Dermis blood vessel endothelial cell (primary cell): ENCODE data around the gene PHETA2. TPM values are rescaled to one million over a fixed set of nuclear protein-coding genes. Genes with fewer than 3 reads are reported as not detected.
A peak's percentile ranks its signal among the peaks of the same experiment; 100 is the strongest.

ENCODE experiments used
- DNase-seq: peaks from one replicate; pipeline ENCODE4 v3.0.0; 2010
- total RNA-seq: library from RNA; depleted of rRNA; stranded (reverse); fragments of >200 nt; gene quantifications from 2 replicates; pipeline ENCODE4 v1.2.3, GENCODE V29; 2014

The PHETA2 gene
- total RNA-seq, result 25.7 and 32.8 TPM in 2 replicates

- DNase-seq, result peak; percentile 66
These were observed at the start of gene PHETA2 for GRCh38 chr22:42074132-42074811. TSS of gene PHETA2 (plus strand) at chr22:42074248. CDS start at chr22:42077294, 3,046 bp downstream.

- DNase-seq, result no peak
These were observed 48.6 kb upstream of the PHETA2 start for GRCh38 chr22:42025421-42025820.

- no peak for DNase-seq
These were observed 47.3 kb upstream of the PHETA2 start for GRCh38 chr22:42026705-42027104.

GRCh38 chr22:42033263-42034181 lies 40.5 kb upstream of the PHETA2 start:
- DNase-seq, result no peak

GRCh38 chr22:42035256-42035655 lies 38.8 kb upstream of the PHETA2 start:
- DNase-seq, result no peak

GRCh38 chr22:42039271-42039670 lies 34.8 kb upstream of the PHETA2 start:
- DNase-seq, result no peak

- DNase-seq, result no peak
These were observed 32.3 kb upstream of the PHETA2 start for GRCh38 chr22:42041784-42042183.

GRCh38 chr22:42050641-42051180 lies 23.3 kb upstream of the PHETA2 start:
- DNase-seq, result no peak

GRCh38 chr22:42052765-42053164 lies 21.3 kb upstream of the PHETA2 start:
- no peak for DNase-seq

GRCh38 chr22:42056757-42057511 lies 17.1 kb upstream of the PHETA2 start:
- DNase-seq, result no peak

GRCh38 chr22:42060489-42060888 lies 13.6 kb upstream of the PHETA2 start:
- DNase-seq, result no peak

- no peak for DNase-seq
These were observed 13.0 kb upstream of the PHETA2 start for GRCh38 chr22:42061041-42061440.

GRCh38 chr22:42062506-42063170 lies 11.4 kb upstream of the PHETA2 start:
- DNase-seq, result no peak

- no peak for DNase-seq
These were observed 9.4 kb upstream of the PHETA2 start for GRCh38 chr22:42064629-42065028.

- DNase-seq, result no peak
These were observed 8.5 kb upstream of the PHETA2 start for GRCh38 chr22:42065438-42066125.

- no peak for DNase-seq
These were observed 7.8 kb upstream of the PHETA2 start for GRCh38 chr22:42066126-42066761.

GRCh38 chr22:42066937-42067336 lies 7.1 kb upstream of the PHETA2 start:
- no peak for DNase-seq

GRCh38 chr22:42067671-42068251 lies 6.3 kb upstream of the PHETA2 start:
- no peak for DNase-seq

GRCh38 chr22:42068291-42068690 lies 5.8 kb upstream of the PHETA2 start:
- no peak for DNase-seq

- no peak for DNase-seq
These were observed 4.1 kb upstream of the PHETA2 start for GRCh38 chr22:42069801-42070516.
